ENCODE results near the gene SPSB4.

Gene SPSB4

DNA sequence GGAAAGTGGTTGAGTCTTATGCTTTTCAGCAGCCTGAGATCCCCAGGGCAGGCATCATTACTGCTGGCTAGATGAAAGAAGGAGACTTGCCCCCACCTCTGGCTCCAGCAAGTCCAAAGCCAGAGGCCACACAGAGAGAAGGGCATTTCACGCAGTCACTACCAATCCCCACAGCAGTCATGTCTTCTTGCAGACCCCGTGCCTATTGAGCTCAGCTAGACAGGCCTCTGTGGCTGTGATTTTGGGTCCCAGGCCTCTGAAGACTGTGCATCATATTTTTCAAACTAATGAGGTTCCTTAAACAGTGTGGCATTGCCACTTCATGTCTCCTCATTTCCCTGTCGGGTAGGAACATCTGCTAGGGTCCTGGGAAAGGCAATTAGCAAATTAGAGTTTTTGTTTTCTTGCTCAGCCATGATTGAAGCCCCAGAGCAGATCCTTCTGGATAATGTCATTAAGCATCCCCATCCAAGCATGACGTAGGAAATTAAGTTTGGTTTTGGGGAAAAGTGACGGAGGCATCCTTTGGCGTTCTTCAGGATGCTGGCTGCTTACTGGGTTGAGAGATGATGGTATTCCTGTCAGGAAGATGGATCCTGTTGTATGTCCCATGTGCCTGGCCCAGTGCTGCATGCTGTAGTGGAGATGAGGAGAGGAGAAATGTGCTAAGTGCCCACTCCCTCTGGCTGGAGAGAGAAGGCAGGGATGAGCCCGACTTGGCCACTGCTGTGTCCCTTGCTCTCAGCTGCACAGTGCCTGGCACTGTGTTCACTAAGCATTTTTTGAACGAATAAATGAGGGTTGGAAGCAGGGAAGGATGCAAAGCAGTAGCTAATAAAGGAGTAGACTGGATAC is 7.0 kb downstream of the SPSB4 start:
- H3K4me3 ChIP-seq (ENCODE audit: low read depth, low read length): no peak overlapping the region
- TF ChIP-seq, protein P1, sequence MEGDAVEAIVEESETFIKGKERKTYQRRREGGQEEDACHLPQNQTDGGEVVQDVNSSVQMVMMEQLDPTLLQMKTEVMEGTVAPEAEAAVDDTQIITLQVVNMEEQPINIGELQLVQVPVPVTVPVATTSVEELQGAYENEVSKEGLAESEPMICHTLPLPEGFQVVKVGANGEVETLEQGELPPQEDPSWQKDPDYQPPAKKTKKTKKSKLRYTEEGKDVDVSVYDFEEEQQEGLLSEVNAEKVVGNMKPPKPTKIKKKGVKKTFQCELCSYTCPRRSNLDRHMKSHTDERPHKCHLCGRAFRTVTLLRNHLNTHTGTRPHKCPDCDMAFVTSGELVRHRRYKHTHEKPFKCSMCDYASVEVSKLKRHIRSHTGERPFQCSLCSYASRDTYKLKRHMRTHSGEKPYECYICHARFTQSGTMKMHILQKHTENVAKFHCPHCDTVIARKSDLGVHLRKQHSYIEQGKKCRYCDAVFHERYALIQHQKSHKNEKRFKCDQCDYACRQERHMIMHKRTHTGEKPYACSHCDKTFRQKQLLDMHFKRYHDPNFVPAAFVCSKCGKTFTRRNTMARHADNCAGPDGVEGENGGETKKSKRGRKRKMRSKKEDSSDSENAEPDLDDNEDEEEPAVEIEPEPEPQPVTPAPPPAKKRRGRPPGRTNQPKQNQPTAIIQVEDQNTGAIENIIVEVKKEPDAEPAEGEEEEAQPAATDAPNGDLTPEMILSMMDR (IDR thresholded peaks at IDR 0.05; ENCODE audit: insufficient read depth, low read length, missing control alignments): no peak
- POLR2A ChIA-PET: no interaction called here
- CTCF ChIA-PET: no interaction called here
- no peak for DNase-seq (ENCODE audit: low read depth, low spot score)

DNA sequence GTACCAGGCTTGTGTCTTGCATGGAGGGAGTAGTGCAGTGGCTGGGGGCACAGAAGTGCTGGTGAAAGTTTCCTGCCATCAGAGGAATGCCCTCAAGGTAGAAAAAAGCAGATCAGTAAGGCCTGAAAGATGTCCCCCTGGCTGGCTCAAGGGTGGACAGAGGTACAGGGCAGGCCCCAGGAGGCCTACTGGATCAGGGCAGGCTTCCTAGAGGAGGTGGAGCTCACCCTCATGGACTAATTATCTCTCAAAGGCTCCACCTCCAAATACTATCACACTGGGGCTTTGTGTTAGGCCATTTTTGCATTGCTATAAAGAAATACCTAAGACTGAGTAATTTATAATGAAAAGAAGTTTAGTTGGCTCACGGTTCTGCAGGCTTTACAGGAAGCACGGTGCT is 7.8 kb downstream of the SPSB4 start:
- POLR2A ChIA-PET: no interaction called here
- CTCF ChIA-PET: no interaction called here
- DNase-seq (ENCODE audit: low read depth, low spot score): no peak
- H3K4me3 ChIP-seq (ENCODE audit: low read depth, low read length): no peak overlapping the region
- TF ChIP-seq, protein P1 (IDR thresholded peaks at IDR 0.05; ENCODE audit: insufficient read depth, low read length, missing control alignments): no peak

DNA sequence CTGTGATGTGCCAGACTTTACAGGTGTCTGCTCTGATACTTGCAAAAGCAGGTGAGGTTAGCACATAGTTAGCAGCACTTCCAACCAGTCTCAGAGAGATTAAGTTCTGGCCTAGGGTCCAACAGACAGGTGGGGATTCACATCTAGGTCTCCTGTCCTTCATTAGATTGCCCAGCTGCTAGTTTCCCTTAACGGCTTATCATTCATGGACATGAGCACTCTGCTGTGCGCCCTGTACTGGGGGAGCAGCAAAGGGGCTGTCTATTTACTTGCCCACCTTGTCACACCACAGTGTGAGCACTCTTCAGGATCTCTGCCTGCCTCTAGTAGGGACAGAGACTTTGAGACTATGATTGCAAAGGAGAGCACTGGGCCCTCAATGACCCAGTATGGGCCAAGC is 8.7 kb downstream of the SPSB4 start:
- no peak for DNase-seq (ENCODE audit: low read depth, low spot score)
- no peak overlapping the region for H3K4me3 ChIP-seq (ENCODE audit: low read depth, low read length)
- CTCF ChIA-PET: no interaction called here
- TF ChIP-seq, protein P1 (IDR thresholded peaks at IDR 0.05; ENCODE audit: insufficient read depth, low read length, missing control alignments): no peak
- POLR2A ChIA-PET: no interaction called here

DNA sequence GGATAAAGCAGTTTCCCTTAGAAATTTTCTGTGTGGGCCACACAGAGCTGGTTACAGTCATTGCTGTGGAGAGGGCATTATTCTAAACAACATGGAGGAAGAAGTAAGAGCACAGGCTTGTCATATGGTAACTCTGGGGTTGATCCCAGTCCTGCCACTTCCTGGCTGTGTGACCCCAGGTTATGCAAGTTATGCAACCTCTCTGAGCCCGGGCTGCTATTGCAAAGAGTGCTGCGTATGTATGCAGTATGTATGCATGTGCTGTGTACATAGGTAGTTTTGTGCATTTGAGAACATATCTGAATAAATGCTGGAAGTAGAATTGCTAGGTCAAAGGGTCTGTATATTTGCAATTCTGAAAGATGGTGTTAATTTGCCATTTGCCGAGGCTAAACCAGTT is 9.2 kb downstream of the SPSB4 start:
- H3K4me3 ChIP-seq (ENCODE audit: low read depth, low read length): no peak overlapping the region
- DNase-seq (ENCODE audit: low read depth, low spot score): no peak
- CTCF ChIA-PET: no interaction called here

DNA sequence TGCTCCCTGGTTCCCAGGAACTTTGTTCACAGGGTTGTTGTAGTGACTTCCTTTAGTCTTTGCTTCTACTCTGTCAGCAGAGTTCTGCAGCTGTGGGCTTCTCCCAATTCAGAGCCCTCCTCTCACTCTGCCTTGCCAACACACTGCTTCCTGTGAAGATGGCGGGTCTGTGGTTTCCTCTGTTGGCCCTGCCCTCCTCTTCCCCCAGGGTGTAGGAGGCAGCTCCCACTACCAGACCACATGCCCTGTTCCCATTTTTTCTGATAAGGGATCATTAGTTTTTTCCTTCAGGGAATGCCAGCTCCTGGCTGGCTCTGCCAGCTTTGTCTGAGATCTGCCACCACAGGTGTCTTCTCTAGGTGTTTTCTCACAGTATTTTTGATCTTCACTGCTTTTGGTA is 12.7 kb downstream of the SPSB4 start:
- TF ChIP-seq, protein P1 (IDR thresholded peaks at IDR 0.05; ENCODE audit: insufficient read depth, low read length, missing control alignments): no peak
- H3K4me3 ChIP-seq (ENCODE audit: low read depth, low read length): no peak overlapping the region
- POLR2A ChIA-PET: no interaction called here
- CTCF ChIA-PET: no interaction called here
- no peak for DNase-seq (ENCODE audit: low read depth, low spot score)

More for the DNA sequence above, 9.2 kb downstream of the SPSB4 start:
- TF ChIP-seq, protein P1 (IDR thresholded peaks at IDR 0.05; ENCODE audit: insufficient read depth, low read length, missing control alignments): no peak
- POLR2A ChIA-PET: no interaction called here

DNA sequence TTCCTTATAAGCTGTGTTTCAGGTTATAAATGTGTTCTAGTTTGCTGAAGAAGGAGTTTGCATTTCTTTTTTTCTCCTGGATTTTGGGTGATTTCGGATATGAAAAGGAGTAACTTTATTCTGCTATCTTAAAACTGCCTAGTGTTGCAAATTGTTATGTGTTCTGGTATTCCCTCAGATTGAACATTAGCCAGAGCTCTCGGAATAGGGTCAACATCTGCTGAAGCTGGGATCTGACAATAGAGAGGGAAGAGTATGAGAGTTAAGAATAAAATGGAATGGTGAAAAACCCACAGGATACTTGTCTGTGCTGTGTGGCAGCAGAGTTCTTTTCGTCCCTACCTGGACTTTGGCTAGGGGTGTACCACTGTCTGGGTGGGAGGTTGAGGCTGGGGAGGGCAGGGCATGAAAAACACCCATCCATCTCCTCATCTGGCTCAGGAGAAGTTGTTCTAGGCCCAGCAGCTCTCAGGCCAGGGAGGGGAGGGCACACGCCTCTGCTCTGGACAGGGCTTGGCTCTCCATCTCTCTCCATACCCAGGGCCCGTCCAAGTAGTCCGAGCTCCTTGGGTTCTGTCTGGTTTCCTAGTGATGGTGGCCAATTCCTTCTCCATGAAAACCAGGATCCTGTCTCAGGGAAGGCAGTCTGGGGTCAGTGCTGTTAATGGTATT is 13.2 kb downstream of the SPSB4 start:
- ChIA-PET POLR2A (no interaction called here), CTCF (no interaction called here)
- no peak overlapping the region for H3K4me3 ChIP-seq (ENCODE audit: low read depth, low read length)
- DNase-seq (ENCODE audit: low read depth, low spot score): no peak
- TF ChIP-seq, protein P1 (IDR thresholded peaks at IDR 0.05; ENCODE audit: insufficient read depth, low read length, missing control alignments): no peak

Data from AG04449 (cell line).